Neural progenitor cell (in vitro differentiated cells): Measurements from ENCODE around the gene KIF26B.

ENCODE experiments used
- CTCF ChIP-seq: fragments of 200-600 bp; sonication (generic); IDR thresholded peaks from 2 replicates; pipeline ENCODE4 v1.5.1; 2017; ENCODE audit warnings: antibody characterized with exemption, mild to moderate bottlenecking
- EZH2 ChIP-seq: fragments of 200-600 bp; sonication (generic); IDR thresholded peaks from 2 replicates; pipeline ENCODE4 v1.6.1; 2017; ENCODE audit warnings: antibody characterized with exemption, mild to moderate bottlenecking, moderate library complexity

- TF ChIP-seq CTCF (no peak), EZH2 (no peak)
These were observed 56.4 kb downstream of the KIF26B start for GRCh38 chr1:245211035-245211749.
